Activated naive CD8-positive, alpha-beta T cell (primary cell): ENCODE measurements around the gene ELANE.
"Not testable (repeated sequence)": the region's sequence is repeated elsewhere in the genome, so short reads cannot be mapped to it uniquely, and the experiment has no call there.

Experiments
- H3K27ac Mint-ChIP-seq: one replicate; pipeline ENCODE4 v1.8.0; 2021; ENCODE audit warnings: mixed read lengths
- H3K27me3 Mint-ChIP-seq: one replicate; pipeline ENCODE4 v1.8.0; 2021; ENCODE audit warnings: mixed read lengths
- H3K36me3 Mint-ChIP-seq: one replicate; pipeline ENCODE4 v1.8.0; 2021; ENCODE audit warnings: mixed read lengths
- H3K4me1 Mint-ChIP-seq: one replicate; pipeline ENCODE4 v1.8.0; 2021; ENCODE audit warnings: low read depth, mixed read lengths
- H3K4me3 Mint-ChIP-seq: one replicate; pipeline ENCODE4 v1.8.0; 2021; ENCODE audit warnings: mild to moderate bottlenecking, mixed read lengths
- H3K9me3 Mint-ChIP-seq: one replicate; pipeline ENCODE4 v1.8.0; 2021; ENCODE audit warnings: low read depth, mixed read lengths

The ELANE gene

GRCh38 chr19:845707-846521 is 6.2 kb upstream of the ELANE start:
- H3K27ac Mint-ChIP-seq, result no peak overlapping the region
- no peaks in the 10 kb centered on the region for H3K9me3 Mint-ChIP-seq
- peaks cover 18% of the 10 kb centered on the region for H3K27me3 Mint-ChIP-seq
- H3K36me3 Mint-ChIP-seq, result no peaks in the 10 kb centered on the region
- peaks cover 6% of the 10 kb centered on the region for H3K4me1 Mint-ChIP-seq
- no peak overlapping the region for H3K4me3 Mint-ChIP-seq

- H3K4me3 Mint-ChIP-seq, result no peak overlapping the region
- no peaks in the 10 kb centered on the region for H3K36me3 Mint-ChIP-seq
- no peaks in the 10 kb centered on the region for H3K9me3 Mint-ChIP-seq
- peaks cover 14% of the 10 kb centered on the region for H3K27me3 Mint-ChIP-seq
- no peak overlapping the region for H3K27ac Mint-ChIP-seq
- H3K4me1 Mint-ChIP-seq, result peaks cover 3% of the 10 kb centered on the region
Observed at GRCh38 chr19:848386-848921, 3.6 kb upstream of the ELANE start.

- H3K36me3 Mint-ChIP-seq, H3K4me3 Mint-ChIP-seq, H3K9me3 Mint-ChIP-seq, H3K27ac Mint-ChIP-seq, H3K4me1 Mint-ChIP-seq: not testable (repeated sequence)
- H3K27me3 Mint-ChIP-seq, result peaks cover 14% of the 10 kb centered on the region
Observed at GRCh38 chr19:849195-849594, 2.9 kb upstream of the ELANE start.

GRCh38 chr19:850221-850978 is 1.7 kb upstream of the ELANE start:
- H3K4me3 Mint-ChIP-seq, result no peak overlapping the region
- H3K4me1 Mint-ChIP-seq, result no peaks in the 10 kb centered on the region
- peaks cover 8% of the 10 kb centered on the region for H3K27me3 Mint-ChIP-seq
- no peak overlapping the region for H3K27ac Mint-ChIP-seq
- no peaks in the 10 kb centered on the region for H3K36me3 Mint-ChIP-seq
- no peaks in the 10 kb centered on the region for H3K9me3 Mint-ChIP-seq

GRCh38 chr19:850979-851335 is 1.1 kb upstream of the ELANE start:
- no peak overlapping the region for H3K27ac Mint-ChIP-seq
- H3K4me1 Mint-ChIP-seq, result no peaks in the 10 kb centered on the region
- H3K27me3 Mint-ChIP-seq, result peaks cover 5% of the 10 kb centered on the region
- H3K4me3 Mint-ChIP-seq, result no peak overlapping the region
- no peaks in the 10 kb centered on the region for H3K36me3 Mint-ChIP-seq
- H3K9me3 Mint-ChIP-seq, result no peaks in the 10 kb centered on the region

GRCh38 chr19:853014-853585 is 997 bp downstream of the ELANE start:
- Mint-ChIP-seq H3K4me3 (no peak overlapping the region), H3K4me1 (no peaks in the 10 kb centered on the region), H3K9me3 (no peaks in the 10 kb centered on the region), H3K27ac (no peak overlapping the region), H3K36me3 (no peaks in the 10 kb centered on the region), H3K27me3 (no peaks in the 10 kb centered on the region)

- H3K36me3 Mint-ChIP-seq, H3K27me3 Mint-ChIP-seq, H3K4me1 Mint-ChIP-seq, H3K27ac Mint-ChIP-seq, H3K4me3 Mint-ChIP-seq, H3K9me3 Mint-ChIP-seq: not testable (repeated sequence)
Observed at GRCh38 chr19:853614-854220, 1.6 kb downstream of the ELANE start.

GRCh38 chr19:854549-854948 is 2.4 kb downstream of the ELANE start:
- no peaks in the 10 kb centered on the region for H3K4me1 Mint-ChIP-seq
- H3K27ac Mint-ChIP-seq, result no peak overlapping the region
- no peaks in the 10 kb centered on the region for H3K36me3 Mint-ChIP-seq
- no peaks in the 10 kb centered on the region for H3K9me3 Mint-ChIP-seq
- no peak overlapping the region for H3K4me3 Mint-ChIP-seq
- H3K27me3 Mint-ChIP-seq, result no peaks in the 10 kb centered on the region

GRCh38 chr19:855142-855541 is 3.0 kb downstream of the ELANE start:
- H3K27me3 Mint-ChIP-seq, result no peaks in the 10 kb centered on the region
- no peaks in the 10 kb centered on the region for H3K9me3 Mint-ChIP-seq
- no peaks in the 10 kb centered on the region for H3K36me3 Mint-ChIP-seq
- H3K27ac Mint-ChIP-seq, result no peak overlapping the region
- H3K4me1 Mint-ChIP-seq, result peaks cover 2% of the 10 kb centered on the region
- no peak overlapping the region for H3K4me3 Mint-ChIP-seq

GRCh38 chr19:855566-856120 is 3.5 kb downstream of the ELANE start:
- Mint-ChIP-seq H3K4me1 (peaks cover 2% of the 10 kb centered on the region), H3K36me3 (no peaks in the 10 kb centered on the region), H3K9me3 (no peaks in the 10 kb centered on the region), H3K27me3 (no peaks in the 10 kb centered on the region), H3K4me3 (no peak overlapping the region), H3K27ac (no peak overlapping the region)

- peaks cover 8% of the 10 kb centered on the region for H3K4me1 Mint-ChIP-seq
- H3K9me3 Mint-ChIP-seq, result no peaks in the 10 kb centered on the region
- no peak overlapping the region for H3K4me3 Mint-ChIP-seq
- no peak overlapping the region for H3K27ac Mint-ChIP-seq
- no peaks in the 10 kb centered on the region for H3K27me3 Mint-ChIP-seq
- no peaks in the 10 kb centered on the region for H3K36me3 Mint-ChIP-seq
Observed at GRCh38 chr19:858284-858683, 6.2 kb downstream of the ELANE start.

- no peaks in the 10 kb centered on the region for H3K9me3 Mint-ChIP-seq
- H3K27ac Mint-ChIP-seq, result no peak within 1 kb of the TSS
- peaks cover 14% of the 10 kb centered on the region for H3K4me1 Mint-ChIP-seq
- H3K4me3 Mint-ChIP-seq, result peak within 1 kb of the TSS; percentile 20
- H3K27me3 Mint-ChIP-seq, result no peaks in the 10 kb centered on the region
- no peaks in the 10 kb centered on the region for H3K36me3 Mint-ChIP-seq
Observed at GRCh38 chr19:858868-859843, 7.1 kb downstream of the ELANE start, which contains the start of gene CFD. Gene CFD (plus strand): TSS chr19:859664. CDS start chr19:859690, 26 bp downstream.

GRCh38 chr19:861141-861755 is 9.1 kb downstream of the ELANE start:
- Mint-ChIP-seq H3K27ac (no peak overlapping the region), H3K4me3 (no peak overlapping the region), H3K4me1 (peaks cover 14% of the 10 kb centered on the region), H3K9me3 (no peaks in the 10 kb centered on the region), H3K36me3 (no peaks in the 10 kb centered on the region), H3K27me3 (no peaks in the 10 kb centered on the region)
